ENCODE data around the gene DLG2.
A peak's percentile ranks its signal among the peaks of the same experiment; 100 is the strongest.

The DLG2 gene

GRCh38 chr11:84642500-84642899 lies 984.6 kb downstream of the DLG2 start:
- H3K4me3 ChIP-seq (ENCODE audit: low read length), result no peak overlapping the region
- no peak for DNase-seq (ENCODE audit: low read depth)
- no peak for TF ChIP-seq CTCF (IDR thresholded peaks at IDR 0.05; ENCODE audit: insufficient read depth, low read depth, low read length, missing control alignments)

- no peak for TF ChIP-seq CTCF (IDR thresholded peaks at IDR 0.05; ENCODE audit: insufficient read depth, low read depth, low read length, missing control alignments)
- no peak for DNase-seq (ENCODE audit: low read depth)
- H3K4me3 ChIP-seq (ENCODE audit: low read length), result no peak overlapping the region
Measured at GRCh38 chr11:84634309-84634708, 992.8 kb downstream of the DLG2 start.

GRCh38 chr11:84628871-84629620 lies 998.1 kb downstream of the DLG2 start:
- no peak overlapping the region for H3K4me3 ChIP-seq (ENCODE audit: low read length)
- no peak for TF ChIP-seq CTCF (IDR thresholded peaks at IDR 0.05; ENCODE audit: insufficient read depth, low read depth, low read length, missing control alignments)
- no peak for DNase-seq (ENCODE audit: low read depth)

- H3K4me3 ChIP-seq (ENCODE audit: low read length), result no peak overlapping the region
- TF ChIP-seq CTCF (IDR thresholded peaks at IDR 0.05; ENCODE audit: insufficient read depth, low read depth, low read length, missing control alignments), result no peak
- DNase-seq (ENCODE audit: low read depth), result peak; percentile 9
Measured at GRCh38 chr11:84626256-84626655, 1000.9 kb downstream of the DLG2 start.

GRCh38 chr11:84612645-84613044 lies 1014.5 kb downstream of the DLG2 start:
- no peak overlapping the region for H3K4me3 ChIP-seq (ENCODE audit: low read length)
- TF ChIP-seq CTCF (IDR thresholded peaks at IDR 0.05; ENCODE audit: insufficient read depth, low read depth, low read length, missing control alignments), result no peak
- DNase-seq (ENCODE audit: low read depth), result peak; percentile 5

GRCh38 chr11:84608837-84609196 lies 1018.3 kb downstream of the DLG2 start:
- no peak for TF ChIP-seq CTCF (IDR thresholded peaks at IDR 0.05; ENCODE audit: insufficient read depth, low read depth, low read length, missing control alignments)
- DNase-seq (ENCODE audit: low read depth), result no peak
- no peak overlapping the region for H3K4me3 ChIP-seq (ENCODE audit: low read length)

Data from epithelial cell of esophagus (primary cell).